Measurements from ENCODE around the gene FOXN3. TPM values are rescaled to one million over a fixed set of nuclear protein-coding genes. Genes with fewer than 3 reads are reported as not detected.

The FOXN3 gene
- total RNA-seq, 4 donors from 2014 or later, result 98.7 to 116 (median 103) TPM

- Histone ChIP-seq H3K4me3 (no peak overlapping the region), H3K27me3 (no peaks in the 10 kb centered on the region), H3K36me3 (peaks cover 0 to 12% (median 0%) of the 10 kb centered on the region in 3 donors), H3K9me3 (no peaks in the 10 kb centered on the region), H3K4me1 (peaks cover 0 to 50% (median 7%) of the 10 kb centered on the region in 4 donors), H3K27ac (no peak overlapping the region)
- no peak for TF ChIP-seq EP300 (IDR thresholded peaks at IDR 0.05)
- no peak for TF ChIP-seq POLR2A (IDR thresholded peaks at IDR 0.05)
- TF ChIP-seq CTCF (IDR thresholded peaks at IDR 0.05), result no peak
- no peak for DNase-seq (ENCODE audit: low spot score in 2 of 2)
- WGBS, 2 donors, result 75 to 85% methylated on average over 3 of the region's 3 CpGs
These were observed 14.7 kb downstream of the FOXN3 start for GRCh38 chr14:89402363-89402762.

DNA sequence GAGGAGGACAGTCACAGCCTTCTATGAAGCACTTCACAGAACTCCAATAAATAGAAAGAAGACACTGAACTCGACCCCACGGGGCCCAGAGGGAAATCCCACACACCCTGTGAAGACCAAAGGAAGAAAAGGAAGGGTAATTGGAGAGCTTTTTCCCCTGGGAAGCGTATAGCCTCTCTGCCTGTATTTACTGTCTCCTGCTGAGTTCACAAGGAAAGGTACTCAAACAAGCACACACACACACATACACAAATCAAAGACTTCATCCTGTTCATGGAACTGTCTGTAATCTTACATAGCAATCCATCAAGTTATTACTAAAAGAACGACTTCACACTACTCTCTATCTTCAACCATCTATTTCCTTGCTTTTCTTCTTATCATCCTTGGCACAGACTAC is 15.3 kb downstream of the FOXN3 start:
- Histone ChIP-seq H3K27ac (no peak overlapping the region), H3K36me3 (peaks cover 0 to 12% (median 0%) of the 10 kb centered on the region in 3 donors), H3K27me3 (no peaks in the 10 kb centered on the region), H3K4me1 (peaks cover 0 to 44% (median 4%) of the 10 kb centered on the region in 4 donors), H3K9me3 (no peaks in the 10 kb centered on the region), H3K4me3 (no peak overlapping the region)
- WGBS, 2 donors, result 51 to 61% methylated on average over 4 of the region's 4 CpGs
- DNase-seq (ENCODE audit: low spot score in 2 of 2), result no peak
- TF ChIP-seq POLR2A (IDR thresholded peaks at IDR 0.05) (no peak), CTCF (IDR thresholded peaks at IDR 0.05) (no peak), EP300 (IDR thresholded peaks at IDR 0.05) (no peak)

DNA sequence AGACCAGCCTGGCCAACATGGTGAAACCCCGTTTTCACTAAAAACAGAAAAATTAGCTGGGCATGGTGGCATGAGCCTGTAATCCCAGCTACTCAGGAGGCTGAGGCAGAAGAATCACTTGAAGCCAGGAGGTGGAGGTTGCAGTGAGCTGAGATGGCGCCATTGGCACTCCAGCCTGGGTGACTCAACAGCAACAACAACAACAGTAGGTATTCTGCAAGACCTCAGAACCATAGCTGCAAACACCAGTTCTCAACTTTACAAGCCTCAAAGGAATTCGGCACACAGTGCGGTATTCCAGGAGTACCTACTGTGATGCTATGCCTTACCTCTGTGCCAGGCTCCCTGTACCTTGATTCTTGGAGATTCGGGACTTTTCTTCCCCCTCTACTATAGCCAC is 15.8 kb downstream of the FOXN3 start:
- H3K9me3 ChIP-seq, result no peaks in the 10 kb centered on the region
- WGBS, 2 donors, result 94 to 97% methylated on average over 5 of the region's 5 CpGs
- no peak for TF ChIP-seq EP300 (IDR thresholded peaks at IDR 0.05)
- no peak for TF ChIP-seq CTCF (IDR thresholded peaks at IDR 0.05)
- no peak for TF ChIP-seq POLR2A (IDR thresholded peaks at IDR 0.05)
- peaks cover 0 to 12% (median 0%) of the 10 kb centered on the region in 3 donors for H3K36me3 ChIP-seq
- no peak overlapping the region for H3K27ac ChIP-seq
- H3K4me1 ChIP-seq, result peaks cover 0 to 39% (median 3%) of the 10 kb centered on the region in 4 donors
- no peak for DNase-seq (ENCODE audit: low spot score in 2 of 2)
- no peak overlapping the region for H3K4me3 ChIP-seq
- no peaks in the 10 kb centered on the region for H3K27me3 ChIP-seq

- peaks cover 0 to 36% (median 3%) of the 10 kb centered on the region in 4 donors for H3K4me1 ChIP-seq
- no peak for DNase-seq (ENCODE audit: low spot score in 2 of 2)
- H3K27ac ChIP-seq, result no peak overlapping the region
- TF ChIP-seq CTCF (IDR thresholded peaks at IDR 0.05), result no peak
- TF ChIP-seq POLR2A (IDR thresholded peaks at IDR 0.05), result no peak
- TF ChIP-seq EP300 (IDR thresholded peaks at IDR 0.05), result no peak
- H3K36me3 ChIP-seq, result peaks cover 0 to 12% (median 0%) of the 10 kb centered on the region in 3 donors
- 97 to 98% methylated on average over 2 of the region's 2 CpGs for WGBS, 2 donors
- H3K27me3 ChIP-seq, result no peaks in the 10 kb centered on the region
- H3K4me3 ChIP-seq, result no peak overlapping the region
- H3K9me3 ChIP-seq, result no peaks in the 10 kb centered on the region
These were observed 16.5 kb downstream of the FOXN3 start for GRCh38 chr14:89400529-89400928.

- Histone ChIP-seq H3K4me1 (peaks cover 0 to 36% (median 3%) of the 10 kb centered on the region in 4 donors), H3K27ac (no peak overlapping the region), H3K27me3 (no peaks in the 10 kb centered on the region), H3K4me3 (no peak overlapping the region), H3K36me3 (peaks cover 0 to 3% (median 0%) of the 10 kb centered on the region in 3 donors), H3K9me3 (no peaks in the 10 kb centered on the region)
- 34% methylated on average over 10 of the region's 10 CpGs for WGBS, 2 donors
- no peak for DNase-seq (ENCODE audit: low spot score in 2 of 2)
- TF ChIP-seq EP300 (IDR thresholded peaks at IDR 0.05) (no peak), POLR2A (IDR thresholded peaks at IDR 0.05) (no peak), CTCF (IDR thresholded peaks at IDR 0.05) (no peak)
These were observed 17.4 kb downstream of the FOXN3 start for GRCh38 chr14:89399594-89400068.
